Measurements from ENCODE around the gene BTBD3. TPM values are rescaled to one million over a fixed set of nuclear protein-coding genes. Genes with fewer than 3 reads are reported as not detected.

Gene BTBD3
- total RNA-seq, 2 experiments from 2014 or later, result 0.82 TPM; not detected in 1

GRCh38 chr20:11891077-11891775, 26.5 kb upstream of the BTBD3 start:
- Histone ChIP-seq H3K27ac (ENCODE audit: low read depth, low read length, poor library complexity, severe bottlenecking) (no peak overlapping the region), H3K9me2 (ENCODE audit: insufficient read depth, low read length) (no peaks in the 10 kb centered on the region), H4K20me1 (ENCODE audit: insufficient read depth, low read length) (no peaks in the 10 kb centered on the region), H3K36me3 (ENCODE audit: insufficient read depth, low read length) (no peaks in the 10 kb centered on the region), H3K4me1 (ENCODE audit: insufficient read depth, low read length, poor library complexity, severe bottlenecking) (no peaks in the 10 kb centered on the region), H3K79me2 (ENCODE audit: insufficient read depth, low read depth, low read length) (no peaks in the 10 kb centered on the region), H3K9me3 (ENCODE audit: low read length) (no peaks in the 10 kb centered on the region), H3K4me2 (ENCODE audit: low read length) (no peak overlapping the region), H2AFZ (ENCODE audit: low read length) (no peak overlapping the region), H3K4me3 (ENCODE audit: low read depth, low read length, poor library complexity, severe bottlenecking) (no peak overlapping the region)
- intact Hi-C loops (cut with micrococcal nuclease; ENCODE audit: unreplicated experiment), result no loop called here
- TF ChIP-seq CTCF (conservative IDR thresholded peaks at IDR 0.05; ENCODE audit: low read length) (no peak), EZH2phosphoT487 (IDR thresholded peaks at IDR 0.05; ENCODE audit: borderline replicate concordance, low read depth, low read length) (no peak)
- ChIA-PET POLR2A (no interaction called here), CTCF (ENCODE audit: unreplicated experiment) (no interaction called here)
- DNase-seq (ENCODE audit: low spot score), result no peak
- no TSS peak for BruUV-seq (replicated peaks)

GRCh38 chr20:11891776-11892545, 25.7 kb upstream of the BTBD3 start:
- Histone ChIP-seq H4K20me1 (ENCODE audit: insufficient read depth, low read length) (no peaks in the 10 kb centered on the region), H3K9me2 (ENCODE audit: insufficient read depth, low read length) (no peaks in the 10 kb centered on the region), H3K4me3 (ENCODE audit: low read depth, low read length, poor library complexity, severe bottlenecking) (no peak overlapping the region), H3K4me1 (ENCODE audit: insufficient read depth, low read length, poor library complexity, severe bottlenecking) (no peaks in the 10 kb centered on the region), H3K27ac (ENCODE audit: low read depth, low read length, poor library complexity, severe bottlenecking) (no peak overlapping the region), H3K79me2 (ENCODE audit: insufficient read depth, low read depth, low read length) (no peaks in the 10 kb centered on the region), H3K9me3 (ENCODE audit: low read length) (no peaks in the 10 kb centered on the region), H2AFZ (ENCODE audit: low read length) (no peak overlapping the region), H3K4me2 (ENCODE audit: low read length) (no peak overlapping the region), H3K36me3 (ENCODE audit: insufficient read depth, low read length) (no peaks in the 10 kb centered on the region)
- BruUV-seq (replicated peaks), result no TSS peak
- intact Hi-C loops (cut with micrococcal nuclease; ENCODE audit: unreplicated experiment), result no loop called here
- no peak for DNase-seq (ENCODE audit: low spot score)
- ChIA-PET POLR2A (no interaction called here), CTCF (ENCODE audit: unreplicated experiment) (no interaction called here)
- TF ChIP-seq CTCF (conservative IDR thresholded peaks at IDR 0.05; ENCODE audit: low read length), result no peak
- TF ChIP-seq EZH2phosphoT487 (IDR thresholded peaks at IDR 0.05; ENCODE audit: borderline replicate concordance, low read depth, low read length), result no peak

GRCh38 chr20:11894062-11894461, 23.6 kb upstream of the BTBD3 start:
- POLR2A ChIA-PET, result no interaction called here

More at GRCh38 chr20:11894062-11894461, 23.6 kb upstream of the BTBD3 start:
- CTCF ChIA-PET (ENCODE audit: unreplicated experiment), result no interaction called here
- no TSS peak for BruUV-seq (replicated peaks)
- no peaks in the 10 kb centered on the region for H3K79me2 ChIP-seq (ENCODE audit: insufficient read depth, low read depth, low read length)
- no peak overlapping the region for H2AFZ ChIP-seq (ENCODE audit: low read length)
- no peaks in the 10 kb centered on the region for H3K9me3 ChIP-seq (ENCODE audit: low read length)
- H4K20me1 ChIP-seq (ENCODE audit: insufficient read depth, low read length), result no peaks in the 10 kb centered on the region
- no peak for DNase-seq (ENCODE audit: low spot score)
- no peaks in the 10 kb centered on the region for H3K4me1 ChIP-seq (ENCODE audit: insufficient read depth, low read length, poor library complexity, severe bottlenecking)
- TF ChIP-seq EZH2phosphoT487 (IDR thresholded peaks at IDR 0.05; ENCODE audit: borderline replicate concordance, low read depth, low read length) (no peak), CTCF (conservative IDR thresholded peaks at IDR 0.05; ENCODE audit: low read length) (no peak)
- no peaks in the 10 kb centered on the region for H3K9me2 ChIP-seq (ENCODE audit: insufficient read depth, low read length)
- intact Hi-C loops (cut with micrococcal nuclease; ENCODE audit: unreplicated experiment), result no loop called here
- H3K36me3 ChIP-seq (ENCODE audit: insufficient read depth, low read length), result no peaks in the 10 kb centered on the region
- H3K4me2 ChIP-seq (ENCODE audit: low read length), result no peak overlapping the region
- H3K27ac ChIP-seq (ENCODE audit: low read depth, low read length, poor library complexity, severe bottlenecking), result no peak overlapping the region
- no peak overlapping the region for H3K4me3 ChIP-seq (ENCODE audit: low read depth, low read length, poor library complexity, severe bottlenecking)

Data from OCI-LY7 (cell line).